HG02885 (cell line): ENCODE data around the gene RAB40AL.

Experiments
- ATAC-seq: cut with Tn5 transposase; IDR thresholded peaks from one replicate; pipeline ENCODE4 v1.9.1; 2021; ENCODE audit warnings: mild to moderate bottlenecking; ENCODE audit not compliant: unreplicated experiment, poor library complexity

The RAB40AL gene

DNA sequence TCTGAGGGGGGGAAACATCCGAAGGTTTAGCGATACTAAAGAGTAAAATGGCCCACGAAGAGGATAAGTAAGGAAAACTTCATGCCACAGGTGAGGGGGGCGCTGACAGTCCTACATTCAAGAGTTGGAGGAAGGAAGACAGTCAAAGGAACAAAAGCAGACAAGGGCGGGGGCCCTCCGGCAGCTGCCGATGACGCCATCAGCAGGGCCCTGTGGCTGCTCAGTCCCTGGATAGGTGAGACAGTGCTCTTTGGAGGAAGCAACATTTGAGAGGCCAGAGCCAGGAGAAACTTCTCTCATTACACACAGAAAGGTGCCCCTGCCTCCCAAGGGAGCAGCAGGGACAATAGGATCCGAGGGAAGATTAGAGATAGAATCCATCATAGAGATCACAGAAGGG, 41.5 kb downstream of the RAB40AL start:
- ATAC-seq: no peak

DNA sequence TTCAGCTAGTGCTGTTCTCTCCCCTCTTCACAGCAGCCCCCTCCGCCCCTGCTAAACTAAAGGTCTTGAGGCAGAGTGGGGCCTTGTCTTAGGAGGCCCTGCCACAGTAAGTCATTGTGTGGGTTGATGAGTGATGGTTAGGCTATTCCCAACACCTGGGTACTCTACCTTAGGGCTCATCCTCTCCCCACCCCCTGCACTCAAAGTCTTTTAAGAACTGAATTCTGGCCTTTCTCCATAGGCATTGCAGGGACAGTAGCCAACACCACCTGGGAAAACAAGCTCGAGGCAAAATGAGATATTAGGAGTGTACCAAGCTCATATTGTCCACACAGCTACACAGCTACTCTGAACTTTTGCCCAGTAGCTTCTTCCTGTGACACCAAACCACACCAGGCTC, 42.5 kb downstream of the RAB40AL start:
- ATAC-seq: no peak

DNA sequence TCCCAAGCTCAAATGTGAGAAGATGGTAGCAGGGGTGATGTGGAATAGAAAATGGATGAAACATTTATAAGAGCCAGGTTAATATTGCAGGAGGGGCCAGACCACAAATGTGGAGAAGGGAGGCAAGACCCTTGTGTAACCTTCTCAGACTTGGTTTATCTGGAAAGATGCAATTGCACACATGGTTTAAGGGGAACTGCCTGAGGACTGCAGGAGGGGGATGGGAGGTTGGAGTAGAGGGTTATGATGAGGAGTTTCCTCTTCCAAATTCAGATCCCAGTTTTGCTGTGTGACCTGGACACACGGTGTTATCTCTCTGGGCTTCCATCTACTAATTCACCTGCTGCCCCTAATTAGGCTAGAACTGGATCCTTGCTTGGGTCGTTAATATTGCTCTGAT, 46.1 kb downstream of the RAB40AL start:
- no peak for ATAC-seq

DNA sequence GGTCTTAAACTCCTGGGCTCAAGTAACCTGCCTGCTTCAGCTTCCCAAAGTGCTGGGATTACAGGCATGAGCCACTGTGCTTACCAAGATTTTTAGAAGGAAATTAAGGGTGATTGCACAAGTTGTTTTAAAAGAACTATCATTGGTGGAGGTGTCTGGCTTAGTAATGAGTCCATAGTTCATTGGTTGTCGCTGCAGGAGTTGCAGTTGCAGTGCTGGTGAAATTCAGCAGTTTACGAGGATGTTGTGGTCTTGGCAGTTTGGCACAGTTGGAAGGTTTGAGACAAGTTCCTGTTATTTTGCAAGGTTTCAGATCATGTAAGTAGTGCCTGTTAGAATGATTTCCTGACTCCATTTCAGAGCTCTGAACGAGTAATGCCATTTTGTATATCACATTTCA, 48.1 kb downstream of the RAB40AL start:
- ATAC-seq: no peak
